Caco-2 (cell line): ENCODE measurements around the gene TMEM252. TPM values are rescaled to one million over a fixed set of nuclear protein-coding genes. Genes with fewer than 3 reads are reported as not detected.

Experiments used
- BruUV-seq: library from RNA; stranded (reverse); fragments of 400-500 nt; replicated peaks from 2 replicates; lab custom pipeline; 2021; lab: Mats Ljungman, UMichigan
- CTCF ChIA-PET: fragments of 300-600 bp; sonication (Branson Sonifier 250); formaldehyde crosslinking; loops from one replicate; lab custom pipeline; 2022; ENCODE audit warnings: antibody characterized with exemption; lab: Charles Lee
- POLR2A ChIA-PET: fragments of 300-600 bp; sonication (Branson Sonifier 250); formaldehyde crosslinking; loops from one replicate; lab custom pipeline; 2022; ENCODE audit warnings: antibody characterized with exemption; lab: Charles Lee
- DNase-seq, 2 experiments: peaks; one replicate each; pipeline versions ENCODE4 v3.0.0 to v3.0.0-alpha.2; 2020 to 2022
- H3K27me3 ChIP-seq: replicated peaks from 2 replicates; pipeline ENCODE4 v1.6.0; 2011; ENCODE audit warnings: low read length; ENCODE audit not compliant: control insufficient read depth, insufficient read depth
- H3K36me3 ChIP-seq: 2 replicates; pipeline ENCODE4 v1.5.1; 2011; ENCODE audit warnings: low read length; ENCODE audit not compliant: control insufficient read depth, insufficient read depth
- H3K4me1 ChIP-seq: fragments of 250-450 bp; sonication (Bioruptor Pico); 2 replicates; pipeline ENCODE4 v1.5.1; 2020; ENCODE audit warnings: mild to moderate bottlenecking
- H3K4me3 ChIP-seq: 2 replicates; pipeline ENCODE4 v1.5.1; 2011; ENCODE audit warnings: low read depth, mild to moderate bottlenecking, control low read depth, low read length
- H3K9me3 ChIP-seq: fragments of 250-450 bp; sonication (Bioruptor Pico); 2 replicates; pipeline ENCODE4 v1.5.1; 2020; ENCODE audit warnings: mild to moderate bottlenecking, moderate library complexity
- H3K27ac Mint-ChIP-seq: one replicate; pipeline ENCODE4 v1.8.0; 2022; ENCODE audit warnings: mixed read lengths; ENCODE audit not compliant: unreplicated experiment
- H3K27me3 Mint-ChIP-seq: one replicate; pipeline ENCODE4 v1.8.0; 2022; ENCODE audit warnings: mixed read lengths; ENCODE audit not compliant: insufficient read depth, unreplicated experiment
- H3K36me3 Mint-ChIP-seq: one replicate; pipeline ENCODE4 v1.8.0; 2022; ENCODE audit warnings: mild to moderate bottlenecking, mixed read lengths; ENCODE audit not compliant: insufficient read depth, unreplicated experiment
- H3K4me1 Mint-ChIP-seq: one replicate; pipeline ENCODE4 v1.8.0; 2022; ENCODE audit warnings: low read depth, mixed read lengths; ENCODE audit not compliant: unreplicated experiment
- H3K4me3 Mint-ChIP-seq: one replicate; pipeline ENCODE4 v1.8.0; 2022; ENCODE audit warnings: mild to moderate bottlenecking, moderate library complexity, mixed read lengths; ENCODE audit not compliant: unreplicated experiment
- H3K9me3 Mint-ChIP-seq: one replicate; pipeline ENCODE4 v1.8.0; 2022; ENCODE audit warnings: mixed read lengths; ENCODE audit not compliant: unreplicated experiment
- CTCF ChIP-seq, 2 experiments: fragments of 200-600 bp in 1 of 2; IDR thresholded peaks; 1 replicate in 1 of 2; 2 replicates in 1 of 2; pipeline versions ENCODE4 v1.5.1 to v1.8.0; 2011 to 2022; ENCODE audit warnings: antibody characterized with exemption in 1 of 2, control low read depth in 1 of 2, inconsistent platforms in 1 of 2, low read depth in 1 of 2, low read length in 1 of 2, mild to moderate bottlenecking in 1 of 2, moderate library complexity in 1 of 2; ENCODE audit not compliant: insufficient read depth in 1 of 2, severe bottlenecking in 1 of 2, unreplicated experiment in 1 of 2
- intact Hi-C: fragments of 100-400 bp; cut with micrococcal nuclease; formaldehyde crosslinking; loops from one replicate; pipeline ENCODE4 v1.10.0; 2022; ENCODE audit not compliant: unreplicated experiment
- total RNA-seq: library from RNA; stranded (reverse); gene quantifications from 2 replicates; pipeline ENCODE4 v1.2.3, GENCODE V29; 2022

The TMEM252 gene
- total RNA-seq, 1 experiment from 2014 or later: not detected

- CTCF ChIA-PET: no interaction called here
- H3K4me1 ChIP-seq: no peaks in the 10 kb centered on the region
Observed at GRCh38 chr9:68513981-68514380, 26.7 kb downstream of the TMEM252 start.

GRCh38 chr9:68513385-68513784, 27.3 kb downstream of the TMEM252 start:
- no peak for DNase-seq
- Histone ChIP-seq H3K4me3 (no peak overlapping the region), H3K4me1 (no peaks in the 10 kb centered on the region), H3K9me3 (no peaks in the 10 kb centered on the region), H3K27me3 (no peaks in the 10 kb centered on the region), H3K36me3 (no peaks in the 10 kb centered on the region)
- TF ChIP-seq CTCF (IDR thresholded peaks at IDR 0.05; ENCODE audit: insufficient read depth in 1 of 2, low read depth in 1 of 2, low read length in 1 of 2, severe bottlenecking in 1 of 2, unreplicated experiment in 1 of 2): no peak
- CTCF ChIA-PET: no interaction called here
- BruUV-seq: no TSS peak
- POLR2A ChIA-PET: no interaction called here
- Mint-ChIP-seq H3K4me3 (no peak overlapping the region), H3K36me3 (no peaks in the 10 kb centered on the region), H3K9me3 (no peaks in the 10 kb centered on the region), H3K4me1 (no peaks in the 10 kb centered on the region), H3K27ac (no peak overlapping the region), H3K27me3 (no peaks in the 10 kb centered on the region)
- intact Hi-C loops: no loop called here

More at GRCh38 chr9:68513981-68514380, 26.7 kb downstream of the TMEM252 start:
- H3K4me3 ChIP-seq: no peak overlapping the region
- POLR2A ChIA-PET: no interaction called here
- no TSS peak for BruUV-seq
- Mint-ChIP-seq H3K4me3 (no peak overlapping the region), H3K27me3 (no peaks in the 10 kb centered on the region), H3K9me3 (no peaks in the 10 kb centered on the region), H3K4me1 (no peaks in the 10 kb centered on the region), H3K36me3 (no peaks in the 10 kb centered on the region), H3K27ac (no peak overlapping the region)
- DNase-seq: no peak
- no peak for TF ChIP-seq CTCF (IDR thresholded peaks at IDR 0.05; ENCODE audit: insufficient read depth in 1 of 2, low read depth in 1 of 2, low read length in 1 of 2, severe bottlenecking in 1 of 2, unreplicated experiment in 1 of 2)
- intact Hi-C loops: no loop called here
- H3K36me3 ChIP-seq: no peaks in the 10 kb centered on the region
- H3K27me3 ChIP-seq: no peaks in the 10 kb centered on the region
- no peaks in the 10 kb centered on the region for H3K9me3 ChIP-seq

GRCh38 chr9:68509689-68510088, 31.0 kb downstream of the TMEM252 start:
- Mint-ChIP-seq H3K27ac (no peak overlapping the region), H3K27me3 (no peaks in the 10 kb centered on the region), H3K4me1 (no peaks in the 10 kb centered on the region), H3K4me3 (no peak overlapping the region), H3K9me3 (no peaks in the 10 kb centered on the region), H3K36me3 (no peaks in the 10 kb centered on the region)
- Histone ChIP-seq H3K27me3 (no peaks in the 10 kb centered on the region), H3K4me1 (no peaks in the 10 kb centered on the region), H3K9me3 (no peaks in the 10 kb centered on the region), H3K36me3 (no peaks in the 10 kb centered on the region), H3K4me3 (no peak overlapping the region)
- no TSS peak for BruUV-seq
- DNase-seq: no peak
- ChIA-PET POLR2A (no interaction called here), CTCF (no interaction called here)
- TF ChIP-seq CTCF (IDR thresholded peaks at IDR 0.05; ENCODE audit: insufficient read depth in 1 of 2, low read depth in 1 of 2, low read length in 1 of 2, severe bottlenecking in 1 of 2, unreplicated experiment in 1 of 2): no peak
- intact Hi-C loops: no loop called here
